GM11168 (cell line): ENCODE measurements around the gene SIGLEC6.

Experiments used
- in situ Hi-C: fragments of 300-500 bp; cut with MboI; formaldehyde crosslinking; loops from one replicate; pipeline ENCODE4 v1.12.0; 2022; ENCODE audit warnings: low sequenced_read_pairs; ENCODE audit not compliant: unreplicated experiment

SIGLEC6 gene

DNA sequence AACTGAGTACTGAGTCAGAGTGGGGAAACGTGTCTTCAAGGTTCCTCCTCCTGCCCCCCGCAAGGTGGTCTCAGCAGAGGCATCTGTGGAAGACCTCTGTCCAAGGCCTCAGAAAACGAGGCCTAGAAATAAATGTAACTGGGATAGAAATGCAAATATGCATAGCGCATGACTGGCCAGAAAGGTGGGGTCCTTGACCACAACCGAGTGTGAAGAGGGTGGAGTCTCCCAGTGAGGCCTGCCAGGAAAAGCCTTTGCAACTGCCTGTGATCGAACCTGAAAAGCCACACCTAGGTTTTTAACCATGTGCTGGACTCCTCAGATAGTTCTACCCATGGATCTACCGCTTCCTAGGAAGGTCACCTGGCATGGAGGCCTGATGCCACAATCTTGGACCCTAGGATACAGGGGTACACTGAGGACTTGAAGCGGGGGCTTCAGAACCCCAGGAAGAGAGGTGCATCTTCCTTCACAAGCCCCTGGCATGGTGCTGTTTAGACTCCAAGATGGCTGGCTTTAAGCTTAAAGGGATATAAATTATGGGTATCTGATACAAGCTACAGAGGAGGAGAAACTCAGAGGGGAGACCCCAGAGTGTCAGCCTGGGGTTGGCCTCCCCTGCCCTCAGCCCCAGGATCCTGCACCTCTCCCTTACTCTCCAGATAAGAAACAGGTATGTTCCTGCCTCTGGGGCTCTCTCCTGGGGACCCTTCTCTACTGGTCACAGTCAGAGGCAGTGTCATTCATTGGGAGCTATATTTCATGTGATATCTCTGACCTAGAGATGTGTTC, 18.3 kb upstream of the SIGLEC6 start:
- in situ Hi-C loops, result no loop called here

DNA sequence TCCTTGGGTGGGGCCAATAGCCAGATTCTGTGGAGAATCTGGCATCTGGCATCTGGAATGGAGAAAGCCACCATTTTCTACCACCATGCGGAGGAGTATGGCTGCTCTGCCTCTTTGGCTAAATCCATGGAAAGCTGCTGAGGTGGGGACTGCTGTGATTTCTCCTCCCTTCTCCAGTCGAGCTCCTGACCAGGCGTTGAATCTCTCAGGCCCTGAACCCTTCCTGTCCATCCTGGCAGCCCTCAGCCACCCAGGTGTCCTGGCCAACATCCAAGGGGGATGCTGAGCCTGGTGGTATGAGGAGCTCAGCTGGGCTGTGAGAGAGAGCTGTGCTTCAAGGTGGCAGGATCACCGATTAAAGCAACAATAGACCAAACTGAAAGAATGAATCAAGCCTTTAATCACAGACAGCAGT, 17.4 kb upstream of the SIGLEC6 start:
- in situ Hi-C loops, result no loop called here

DNA sequence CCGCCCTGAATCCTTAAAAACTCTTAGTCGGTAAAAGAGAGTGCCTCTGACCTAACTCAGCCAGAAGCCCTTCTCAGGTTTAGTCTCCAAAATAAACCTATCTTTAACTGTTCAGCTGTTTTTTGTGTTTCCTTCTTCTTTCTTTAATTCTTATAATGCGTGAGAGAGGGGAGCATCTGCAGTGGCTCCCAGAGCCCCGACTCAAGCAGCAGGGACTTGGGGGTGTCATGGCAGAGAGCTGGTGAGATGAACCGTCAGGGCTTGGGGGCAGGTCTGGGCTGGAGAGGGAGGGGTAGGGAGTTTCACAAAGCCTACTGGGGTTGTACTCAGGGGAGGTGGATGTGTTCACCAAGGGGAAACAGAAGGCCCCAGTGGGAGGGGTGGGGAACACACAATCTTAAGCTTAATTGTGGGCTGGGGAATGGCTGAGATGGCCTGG, 16.8 kb upstream of the SIGLEC6 start:
- in situ Hi-C loops, result no loop called here

GRCh38 chr19:51547397-51548212, 16.1 kb upstream of the SIGLEC6 start:
- in situ Hi-C loops, result no loop called here

DNA sequence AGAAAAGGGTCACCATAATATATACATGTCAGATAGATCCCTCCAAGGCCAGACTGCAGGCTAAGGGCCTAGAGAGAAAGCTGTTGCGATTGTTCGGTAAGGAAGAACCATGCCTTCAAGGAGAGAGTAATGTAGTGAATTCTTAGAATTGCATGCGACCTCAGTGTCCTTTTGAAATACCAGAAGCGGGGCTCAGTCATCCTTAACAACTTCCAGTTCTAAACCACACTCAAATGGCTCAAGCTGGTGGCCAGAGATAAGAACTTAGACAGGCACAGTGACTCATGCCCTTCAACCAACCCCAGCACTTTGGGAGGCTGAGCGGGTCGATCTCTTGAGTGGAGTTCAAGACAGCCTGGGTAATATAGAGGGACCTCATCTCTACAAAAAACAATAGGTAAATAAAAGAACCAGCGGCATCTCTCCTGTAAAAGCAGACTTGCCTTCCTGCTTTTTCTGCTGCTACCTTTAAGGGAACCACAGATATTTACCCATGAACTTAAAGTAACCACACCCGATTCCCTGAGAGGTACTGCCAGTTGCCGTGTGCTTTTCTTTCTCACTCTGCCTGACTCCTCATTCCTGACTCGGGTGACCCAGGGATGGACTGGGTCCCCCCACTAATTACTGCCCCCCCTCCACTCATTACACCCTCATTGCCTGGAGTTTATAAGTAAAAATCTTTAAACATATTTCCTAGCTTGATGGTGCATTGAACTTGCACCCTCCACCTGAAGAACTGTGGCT, 15.4 kb upstream of the SIGLEC6 start:
- in situ Hi-C loops, result no loop called here

DNA sequence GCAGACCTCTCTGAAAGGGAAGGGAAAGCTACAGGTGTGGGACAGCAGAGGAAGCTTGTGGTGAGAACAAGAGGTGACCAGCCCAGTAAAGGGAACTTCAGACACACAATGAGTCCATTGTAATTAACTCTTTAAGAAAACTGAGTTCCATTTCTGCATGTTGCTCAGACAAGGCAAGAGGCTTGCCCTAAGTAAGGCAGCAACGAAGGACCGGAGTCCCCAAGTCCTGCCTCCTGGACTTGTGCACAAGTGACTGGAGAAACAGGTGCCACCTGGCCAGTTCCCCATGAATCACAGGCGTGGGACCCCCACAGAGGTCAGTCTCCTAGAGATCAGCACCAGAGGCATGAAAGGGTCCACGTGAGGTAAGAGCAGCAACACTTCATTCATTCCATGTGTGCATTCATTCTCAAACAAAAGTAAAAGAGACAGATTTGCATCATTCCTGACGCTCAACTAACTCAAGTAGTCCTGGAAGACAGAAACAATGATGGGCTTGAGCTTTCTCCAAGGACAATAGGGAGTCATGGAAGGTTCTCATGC, 14.7 kb upstream of the SIGLEC6 start:
- in situ Hi-C loops, result no loop called here

DNA sequence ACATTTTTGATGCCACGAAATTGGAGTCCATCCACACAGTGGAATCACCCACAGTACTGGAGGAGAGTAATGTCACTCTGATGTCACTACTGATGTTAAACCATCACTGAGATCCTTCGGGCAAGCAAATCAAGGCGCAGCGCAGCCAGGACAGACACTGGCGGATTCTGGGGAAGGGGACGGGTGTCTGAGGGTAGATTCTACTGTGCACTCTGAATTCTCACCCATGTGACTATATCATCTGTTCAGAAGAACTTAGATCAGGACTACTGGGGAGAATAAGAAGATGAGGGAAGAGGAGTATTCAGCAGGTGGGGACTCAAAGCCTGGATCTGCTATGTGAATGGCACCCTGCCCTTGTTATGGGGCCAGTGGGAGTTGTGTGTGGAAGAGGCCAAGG, 12.6 kb upstream of the SIGLEC6 start:
- in situ Hi-C loops, result no loop called here

GRCh38 chr19:51542699-51543098, 11.2 kb upstream of the SIGLEC6 start:
- in situ Hi-C loops, result no loop called here

DNA sequence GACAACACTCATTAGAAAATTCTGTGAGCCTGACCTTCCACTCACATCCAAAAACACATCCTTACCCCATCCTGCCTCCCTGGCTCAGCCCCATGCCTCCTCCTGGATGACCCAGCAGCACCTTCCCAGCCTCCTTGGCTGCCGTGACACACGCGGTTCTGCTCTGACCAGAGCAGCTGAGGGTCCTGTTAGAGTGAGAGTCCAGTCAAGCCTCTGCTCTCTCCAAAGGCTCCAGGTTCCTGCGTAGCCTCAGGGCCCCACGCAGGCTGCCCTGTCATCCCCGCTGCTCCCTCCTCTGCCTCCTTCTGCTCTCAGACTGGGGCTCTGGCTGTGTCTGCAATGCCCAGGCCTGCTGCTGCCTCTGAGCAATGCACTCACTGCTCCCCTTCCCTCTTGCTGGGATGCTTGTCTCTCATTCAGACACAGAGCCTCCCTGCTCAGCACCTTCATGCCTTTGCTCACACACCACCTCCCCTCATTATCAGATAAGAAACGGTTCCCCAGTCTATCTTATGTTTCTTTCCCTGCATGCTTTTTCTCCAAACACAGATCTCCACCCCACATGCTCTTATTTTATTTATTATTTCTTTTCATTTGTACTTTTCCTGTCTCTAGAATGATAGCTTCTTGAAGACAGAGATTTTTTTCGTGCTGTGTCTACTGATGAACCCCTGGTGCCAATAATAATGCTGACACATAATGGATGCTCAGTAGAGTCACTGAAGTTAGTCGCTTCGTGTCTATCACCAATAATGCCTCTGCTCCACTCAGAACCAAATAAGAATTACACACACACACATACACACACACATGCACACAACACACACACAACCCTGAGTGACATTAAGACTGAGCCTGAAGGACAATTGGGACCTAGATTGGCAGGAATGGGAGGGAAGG, 10.2 kb upstream of the SIGLEC6 start:
- in situ Hi-C loops, result no loop called here

- in situ Hi-C loops, result no loop called here
Observed at GRCh38 chr19:51539821-51540366, 8.4 kb upstream of the SIGLEC6 start.

DNA sequence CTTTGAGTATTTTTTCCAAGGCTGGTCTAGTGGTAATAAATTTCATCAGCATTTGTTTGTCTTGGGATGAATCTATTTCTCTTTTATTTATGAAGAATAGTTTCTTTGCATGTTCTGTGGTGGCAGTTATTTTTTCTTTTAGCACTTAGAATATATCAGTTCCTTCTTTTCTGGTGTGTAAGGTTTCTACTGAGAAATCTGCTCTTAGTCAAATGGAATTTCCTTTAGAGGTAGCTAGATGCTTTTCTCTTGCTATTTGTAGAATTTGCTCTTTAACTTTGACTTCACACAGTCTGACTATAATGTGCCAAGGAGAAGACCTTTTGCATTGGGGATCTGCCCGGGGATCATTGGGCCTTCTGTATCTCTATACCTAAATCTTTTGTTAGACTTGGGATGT, 4.1 kb upstream of the SIGLEC6 start:
- in situ Hi-C loops, result no loop called here

DNA sequence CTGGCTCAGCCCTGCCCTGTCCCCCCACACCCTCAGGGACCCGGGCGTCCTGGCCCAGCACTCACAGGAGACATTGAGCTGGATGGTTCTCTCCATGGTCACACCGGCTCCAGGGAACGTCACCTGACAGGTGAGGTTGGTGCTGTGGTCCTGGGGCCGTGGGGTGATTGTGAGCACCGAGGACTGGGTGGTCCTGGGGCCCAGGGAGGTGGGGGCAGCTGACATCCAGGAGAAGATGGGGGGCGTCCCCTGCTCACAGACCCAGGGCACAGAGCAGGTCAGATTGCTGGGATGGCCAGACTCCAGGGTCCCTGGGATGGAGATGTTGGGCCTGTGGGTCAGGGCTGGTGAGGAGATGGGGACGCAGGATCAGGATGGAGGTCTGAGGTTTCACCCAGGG, 854 bp downstream of the SIGLEC6 start:
- in situ Hi-C loops, result no loop called here

DNA sequence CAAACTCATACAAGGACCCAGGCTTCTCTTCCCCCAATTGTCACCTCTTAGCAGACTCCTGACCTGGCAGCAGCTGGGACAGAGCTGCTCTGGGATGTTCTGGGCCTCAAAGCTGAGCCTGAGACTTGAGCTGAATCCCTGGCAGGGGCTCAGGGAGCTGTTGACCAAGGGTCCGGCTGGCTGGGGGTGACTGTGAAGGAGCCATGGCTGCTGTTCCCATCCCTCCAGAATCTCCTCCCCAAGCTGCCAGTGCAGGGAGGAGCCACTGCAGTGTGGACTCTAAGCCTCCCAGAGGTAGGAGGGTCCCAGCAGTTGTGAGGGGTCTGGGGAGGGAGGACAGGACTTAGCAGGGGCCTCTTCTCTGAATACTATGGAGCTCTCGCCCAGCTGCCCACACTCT, 2.2 kb downstream of the SIGLEC6 start:
- in situ Hi-C loops, result no loop called here

DNA sequence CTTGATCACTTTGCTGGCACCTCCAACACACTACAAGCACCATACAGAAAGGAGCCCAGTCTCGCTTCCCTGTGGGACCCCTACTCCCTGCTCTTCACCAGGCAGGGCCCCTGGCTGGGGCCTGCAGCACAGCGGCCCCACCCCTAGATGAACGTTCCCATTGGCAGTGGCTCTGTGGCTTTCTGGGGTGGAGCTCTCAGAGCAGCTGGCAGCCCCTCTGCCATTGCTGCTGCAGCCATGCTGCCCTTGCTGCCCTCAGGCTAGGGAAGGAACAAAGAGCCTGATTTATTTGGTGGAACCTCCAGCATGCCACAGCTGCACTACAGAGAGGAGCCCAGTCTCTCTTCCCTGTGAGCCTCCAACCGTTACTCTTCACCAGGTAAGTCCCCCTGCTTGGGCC, 5.8 kb downstream of the SIGLEC6 start:
- in situ Hi-C loops, result no loop called here

DNA sequence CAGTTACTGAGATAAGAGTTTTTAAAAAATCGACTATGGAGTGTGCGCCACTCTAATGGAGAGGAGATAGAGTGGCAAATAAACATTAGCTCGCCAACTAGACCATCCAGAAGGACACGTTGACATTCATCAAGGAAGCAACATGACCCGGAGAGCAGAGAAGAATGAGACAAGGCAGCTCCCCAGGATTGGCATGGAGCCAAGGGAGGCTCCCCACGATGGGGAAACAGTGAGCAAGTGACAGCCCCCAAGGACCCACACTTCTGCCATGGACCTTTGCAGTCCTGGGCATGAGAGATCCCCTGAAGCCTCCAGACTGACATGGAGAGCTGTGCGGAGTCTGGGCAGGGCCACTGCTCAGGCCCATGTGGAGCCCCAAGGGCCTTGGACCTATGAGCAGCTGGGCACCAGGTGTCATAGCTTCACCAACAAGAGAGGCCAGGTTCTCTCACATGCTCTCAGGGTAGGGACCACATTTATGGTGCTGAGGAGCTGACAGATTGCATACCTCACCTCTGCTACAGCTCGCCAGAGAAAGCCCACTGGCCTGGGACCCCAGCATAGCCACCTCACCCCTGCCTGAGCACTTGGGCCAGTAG, 6.7 kb downstream of the SIGLEC6 start:
- in situ Hi-C loops, result no loop called here

DNA sequence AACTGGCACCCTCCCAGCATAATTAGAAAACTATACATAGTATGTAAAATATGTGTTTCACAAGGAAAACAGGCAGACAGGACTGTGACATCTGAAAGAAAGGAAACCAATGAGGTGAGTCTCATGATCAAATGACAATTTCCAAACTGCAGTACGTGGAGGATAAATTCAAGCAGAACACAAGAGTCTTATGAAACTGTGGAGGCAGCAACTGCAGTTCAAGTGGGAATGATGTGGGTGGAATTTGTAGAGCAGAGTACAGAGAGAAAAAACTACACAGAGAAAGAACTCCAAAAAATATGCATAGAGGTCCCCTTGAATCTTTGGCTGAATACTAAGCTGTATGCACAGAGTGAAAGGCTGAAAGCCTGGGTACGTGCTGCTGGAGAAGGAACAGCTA, 9.7 kb downstream of the SIGLEC6 start:
- in situ Hi-C loops, result no loop called here

GRCh38 chr19:51521357-51521756, 10.1 kb downstream of the SIGLEC6 start:
- in situ Hi-C loops, result no loop called here

DNA sequence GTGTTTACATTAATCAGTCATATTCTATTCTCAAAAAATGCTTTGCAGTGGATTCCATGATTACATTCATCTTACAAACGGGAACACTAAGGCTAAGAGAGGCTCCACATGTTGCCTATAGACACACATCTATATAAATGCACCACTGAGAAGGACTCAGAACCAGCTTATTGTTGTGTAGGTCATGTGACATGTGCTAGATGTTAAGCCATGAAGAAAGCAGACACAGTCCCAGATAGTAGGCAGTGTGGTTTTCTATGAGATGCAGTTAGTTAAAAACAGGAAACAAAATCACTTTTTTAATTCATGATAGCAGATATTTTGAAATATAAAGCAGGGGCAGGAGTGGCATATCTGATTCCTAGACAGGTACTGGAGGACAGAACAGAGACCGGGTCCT, 10.7 kb downstream of the SIGLEC6 start:
- in situ Hi-C loops, result no loop called here

DNA sequence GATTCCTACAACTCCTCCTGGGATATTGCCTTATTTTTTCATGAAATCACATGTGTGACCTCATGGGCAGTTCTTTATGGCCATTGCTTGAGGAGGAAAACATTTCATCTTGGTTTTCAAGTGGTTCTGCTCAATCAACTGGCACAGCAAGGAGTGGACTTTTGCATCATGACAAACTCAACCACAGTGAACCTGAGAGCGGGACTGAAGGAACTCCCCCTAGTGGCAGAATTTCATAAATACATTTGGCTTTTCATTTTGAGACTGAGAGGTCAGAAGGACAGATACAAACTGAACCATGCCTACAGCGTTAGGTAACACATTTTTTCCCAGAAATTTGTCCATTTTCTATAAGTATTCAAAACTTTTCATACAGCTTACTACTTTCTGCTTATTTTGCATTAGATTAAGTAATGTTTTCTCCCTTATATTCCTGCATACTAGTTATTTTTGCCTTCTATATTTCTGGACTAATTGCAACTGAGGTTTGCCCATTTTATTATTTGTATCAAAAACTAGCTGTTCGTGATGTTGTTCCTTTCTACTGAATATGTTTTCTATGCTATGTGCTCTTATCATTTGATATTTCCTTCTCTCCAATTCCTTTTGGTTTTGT, 16.5 kb downstream of the SIGLEC6 start:
- in situ Hi-C loops, result no loop called here
